ENCODE results near the gene TUBB4A. TPM values are rescaled to one million over a fixed set of nuclear protein-coding genes. Genes with fewer than 3 reads are reported as not detected.

TUBB4A gene
- total and polyA plus RNA-seq, 9 of the 15 experiments (the other 6 are each of a cell fraction or from before 2014, with no cell fraction given) = 0.14 to 7.0 (median 0.75) TPM

GRCh38 chr19:6481541-6482342 is 20.4 kb downstream of the TUBB4A start, which contains the start of gene DENND1C (continued):
- TF ChIP-seq, protein P1, sequence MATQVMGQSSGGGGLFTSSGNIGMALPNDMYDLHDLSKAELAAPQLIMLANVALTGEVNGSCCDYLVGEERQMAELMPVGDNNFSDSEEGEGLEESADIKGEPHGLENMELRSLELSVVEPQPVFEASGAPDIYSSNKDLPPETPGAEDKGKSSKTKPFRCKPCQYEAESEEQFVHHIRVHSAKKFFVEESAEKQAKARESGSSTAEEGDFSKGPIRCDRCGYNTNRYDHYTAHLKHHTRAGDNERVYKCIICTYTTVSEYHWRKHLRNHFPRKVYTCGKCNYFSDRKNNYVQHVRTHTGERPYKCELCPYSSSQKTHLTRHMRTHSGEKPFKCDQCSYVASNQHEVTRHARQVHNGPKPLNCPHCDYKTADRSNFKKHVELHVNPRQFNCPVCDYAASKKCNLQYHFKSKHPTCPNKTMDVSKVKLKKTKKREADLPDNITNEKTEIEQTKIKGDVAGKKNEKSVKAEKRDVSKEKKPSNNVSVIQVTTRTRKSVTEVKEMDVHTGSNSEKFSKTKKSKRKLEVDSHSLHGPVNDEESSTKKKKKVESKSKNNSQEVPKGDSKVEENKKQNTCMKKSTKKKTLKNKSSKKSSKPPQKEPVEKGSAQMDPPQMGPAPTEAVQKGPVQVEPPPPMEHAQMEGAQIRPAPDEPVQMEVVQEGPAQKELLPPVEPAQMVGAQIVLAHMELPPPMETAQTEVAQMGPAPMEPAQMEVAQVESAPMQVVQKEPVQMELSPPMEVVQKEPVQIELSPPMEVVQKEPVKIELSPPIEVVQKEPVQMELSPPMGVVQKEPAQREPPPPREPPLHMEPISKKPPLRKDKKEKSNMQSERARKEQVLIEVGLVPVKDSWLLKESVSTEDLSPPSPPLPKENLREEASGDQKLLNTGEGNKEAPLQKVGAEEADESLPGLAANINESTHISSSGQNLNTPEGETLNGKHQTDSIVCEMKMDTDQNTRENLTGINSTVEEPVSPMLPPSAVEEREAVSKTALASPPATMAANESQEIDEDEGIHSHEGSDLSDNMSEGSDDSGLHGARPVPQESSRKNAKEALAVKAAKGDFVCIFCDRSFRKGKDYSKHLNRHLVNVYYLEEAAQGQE (IDR thresholded peaks at IDR 0.05; ENCODE audit: borderline replicate concordance) = peak; percentile 68; the same call in 1 of the 2 replicates
- TF ChIP-seq, protein P1 (CRISPR knock-in tag; IDR thresholded peaks at IDR 0.05; ENCODE audit: low read depth) = no peak
- TF ChIP-seq L3MBTL2 (IDR thresholded peaks at IDR 0.05) = peak; percentile 55; the same call in 1 of the 2 replicates
- TF ChIP-seq RB1 (IDR thresholded peaks at IDR 0.05; ENCODE audit: low read depth) = peak; percentile 56; the same call in 1 of the 2 replicates
- TF ChIP-seq NBN (IDR thresholded peaks at IDR 0.05; ENCODE audit: low read depth) = 0 out of 2 replicates have a peak, but pooled peaks have one; percentile 17
- TF ChIP-seq RBM25 (IDR thresholded peaks at IDR 0.05; ENCODE audit: low read depth, low read length, severe bottlenecking) = no peak
- TF ChIP-seq, protein P2, sequence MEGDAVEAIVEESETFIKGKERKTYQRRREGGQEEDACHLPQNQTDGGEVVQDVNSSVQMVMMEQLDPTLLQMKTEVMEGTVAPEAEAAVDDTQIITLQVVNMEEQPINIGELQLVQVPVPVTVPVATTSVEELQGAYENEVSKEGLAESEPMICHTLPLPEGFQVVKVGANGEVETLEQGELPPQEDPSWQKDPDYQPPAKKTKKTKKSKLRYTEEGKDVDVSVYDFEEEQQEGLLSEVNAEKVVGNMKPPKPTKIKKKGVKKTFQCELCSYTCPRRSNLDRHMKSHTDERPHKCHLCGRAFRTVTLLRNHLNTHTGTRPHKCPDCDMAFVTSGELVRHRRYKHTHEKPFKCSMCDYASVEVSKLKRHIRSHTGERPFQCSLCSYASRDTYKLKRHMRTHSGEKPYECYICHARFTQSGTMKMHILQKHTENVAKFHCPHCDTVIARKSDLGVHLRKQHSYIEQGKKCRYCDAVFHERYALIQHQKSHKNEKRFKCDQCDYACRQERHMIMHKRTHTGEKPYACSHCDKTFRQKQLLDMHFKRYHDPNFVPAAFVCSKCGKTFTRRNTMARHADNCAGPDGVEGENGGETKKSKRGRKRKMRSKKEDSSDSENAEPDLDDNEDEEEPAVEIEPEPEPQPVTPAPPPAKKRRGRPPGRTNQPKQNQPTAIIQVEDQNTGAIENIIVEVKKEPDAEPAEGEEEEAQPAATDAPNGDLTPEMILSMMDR (IDR thresholded peaks at IDR 0.05 in 2 of 3, conservative IDR thresholded peaks at IDR 0.05 in 1 of 3; ENCODE audit: insufficient read depth in 2 of 3, low read depth in 1 of 3, low read length in 3 of 3) = peak; percentile 82 to 90 (median 82)
- TF ChIP-seq CXXC5 (CRISPR knock-in tag; IDR thresholded peaks at IDR 0.05) = peak; percentile 8; the same call in 1 of the 2 replicates
- TF ChIP-seq ZBTB7A (IDR thresholded peaks at IDR 0.05; ENCODE audit: borderline replicate concordance, control insufficient read depth, low read depth, low read length) = 0 out of 2 replicates have a peak, but pooled peaks have one; percentile 40
- 0 out of 2 replicates have a peak, but pooled peaks have one; percentile 42 for TF ChIP-seq NR2C2 (CRISPR knock-in tag; IDR thresholded peaks at IDR 0.05)
- no peak for TF ChIP-seq NR2C2 (tag; IDR thresholded peaks at IDR 0.05)
- TF ChIP-seq RCOR1 (IDR thresholded peaks at IDR 0.05; ENCODE audit: borderline replicate concordance in 1 of 2, low read depth in 2 of 2, low read length in 2 of 2) = peak in 1 of 2 experiments; percentile 59; a peak in 1 of 4 replicates
- no peak for TF ChIP-seq ILK (tag; IDR thresholded peaks at IDR 0.05; ENCODE audit: borderline replicate concordance, low read depth)
- TF ChIP-seq MAZ (CRISPR knock-in tag; conservative IDR thresholded peaks at IDR 0.05 in 1 of 2, IDR thresholded peaks at IDR 0.05 in 1 of 2) = peak; percentile 50 to 91; a peak in 2 of 4 replicates
- TF ChIP-seq, protein P3, sequence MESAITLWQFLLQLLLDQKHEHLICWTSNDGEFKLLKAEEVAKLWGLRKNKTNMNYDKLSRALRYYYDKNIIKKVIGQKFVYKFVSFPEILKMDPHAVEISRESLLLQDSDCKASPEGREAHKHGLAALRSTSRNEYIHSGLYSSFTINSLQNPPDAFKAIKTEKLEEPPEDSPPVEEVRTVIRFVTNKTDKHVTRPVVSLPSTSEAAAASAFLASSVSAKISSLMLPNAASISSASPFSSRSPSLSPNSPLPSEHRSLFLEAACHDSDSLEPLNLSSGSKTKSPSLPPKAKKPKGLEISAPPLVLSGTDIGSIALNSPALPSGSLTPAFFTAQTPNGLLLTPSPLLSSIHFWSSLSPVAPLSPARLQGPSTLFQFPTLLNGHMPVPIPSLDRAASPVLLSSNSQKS (CRISPR knock-in tag; IDR thresholded peaks at IDR 0.05) = no peak
